Activated gamma-delta T cell treated with Interleukin-2 at 50 U/mL for 16 hours (primary cell): ENCODE measurements around the gene KRT81.

Experiments
- DNase-seq: peaks from one replicate; pipeline ENCODE4 v3.0.0-alpha.2; 2020

KRT81 gene

DNA sequence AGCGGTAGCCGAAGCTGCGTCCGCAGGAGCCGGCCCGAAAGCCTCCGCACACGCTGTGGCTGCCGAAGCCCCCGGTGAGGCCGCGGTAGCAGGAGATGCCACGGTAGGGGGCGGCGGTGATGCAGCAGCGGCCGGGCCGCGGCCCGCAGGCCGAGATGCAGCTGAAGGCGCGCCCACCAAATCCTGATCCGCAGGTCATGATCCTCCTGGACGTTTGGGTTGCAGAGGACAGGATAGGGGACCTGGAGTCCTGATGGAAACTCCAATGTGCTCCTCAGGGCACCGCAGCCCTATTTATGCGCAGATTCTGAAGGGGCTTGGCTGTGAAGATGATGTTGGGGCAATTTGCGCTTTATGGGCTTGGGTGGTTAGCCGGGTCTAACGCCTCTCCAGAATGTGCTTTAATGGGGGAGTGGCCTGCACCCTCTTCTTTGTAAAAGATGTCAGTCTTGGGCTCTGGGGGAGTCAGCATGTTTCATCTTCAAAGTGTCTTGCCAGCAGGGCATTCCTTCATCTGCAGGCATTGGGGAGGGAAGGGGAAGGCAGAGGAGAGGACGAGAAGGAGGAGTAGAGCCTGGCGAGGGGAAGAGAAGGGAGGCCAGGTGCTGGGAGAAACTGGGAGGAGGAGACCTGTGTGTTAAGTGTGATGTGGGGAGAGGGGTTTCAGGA lies at the start of gene KRT81:
Gene KRT81, minus strand, starts transcription at position 268 of the 669 bp plus-strand sequence. Its CDS starts 69 bp downstream, at position 199.
- no peak for DNase-seq

DNA sequence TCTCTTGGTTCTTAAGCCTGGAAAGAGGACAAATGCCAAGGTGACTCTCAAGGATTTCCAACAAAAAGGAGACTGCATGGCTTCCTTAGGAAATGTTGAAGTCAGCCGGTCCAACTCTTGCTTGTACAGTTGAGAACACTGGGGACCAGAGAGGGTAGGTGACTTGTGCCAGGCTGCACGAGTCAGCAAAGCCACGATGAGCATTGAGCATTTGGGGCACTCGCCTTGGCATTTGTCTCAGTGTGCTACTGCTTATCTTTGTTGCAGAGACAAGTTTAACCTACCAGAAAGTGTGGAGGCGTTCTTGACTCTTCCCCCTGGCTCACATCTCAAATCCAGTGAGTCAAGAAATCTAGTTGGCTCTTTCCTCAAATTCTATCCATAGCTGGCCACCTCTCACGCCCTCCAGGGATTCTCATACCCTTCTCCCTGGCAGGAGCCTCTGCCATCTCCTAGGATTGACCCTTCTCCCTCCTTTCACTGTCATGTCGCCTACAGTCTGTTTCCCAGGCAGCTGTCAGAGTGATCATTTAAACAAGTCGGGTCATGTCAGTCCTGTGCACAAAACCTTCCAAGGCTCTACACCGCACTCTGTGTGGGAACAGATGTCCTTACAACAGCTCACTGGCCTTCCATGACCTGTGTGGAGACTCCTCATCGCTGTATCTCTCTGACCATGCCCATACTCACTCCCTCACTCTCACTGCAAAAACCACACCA lies 47.1 kb upstream of the KRT81 start:
- no peak for DNase-seq

DNA sequence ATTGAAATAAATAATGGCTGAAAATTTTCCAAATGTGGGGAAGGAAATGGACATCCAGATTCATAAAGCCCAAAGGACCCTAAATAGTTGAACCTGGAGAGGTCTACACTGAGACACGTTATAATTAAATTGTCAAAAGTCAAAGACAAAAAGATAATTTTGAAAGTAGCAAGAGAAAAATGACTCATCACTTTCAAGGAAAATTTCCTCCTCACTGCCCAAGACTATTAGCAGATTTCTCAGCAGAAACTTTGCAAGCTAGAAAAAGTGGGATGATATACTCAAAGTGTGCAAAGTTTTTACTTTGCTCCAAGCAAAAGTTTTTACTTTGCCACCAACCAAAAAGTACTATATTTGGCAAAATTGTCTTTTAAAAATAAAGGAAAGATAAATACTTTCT lies 45.7 kb upstream of the KRT81 start:
- no peak for DNase-seq

DNA sequence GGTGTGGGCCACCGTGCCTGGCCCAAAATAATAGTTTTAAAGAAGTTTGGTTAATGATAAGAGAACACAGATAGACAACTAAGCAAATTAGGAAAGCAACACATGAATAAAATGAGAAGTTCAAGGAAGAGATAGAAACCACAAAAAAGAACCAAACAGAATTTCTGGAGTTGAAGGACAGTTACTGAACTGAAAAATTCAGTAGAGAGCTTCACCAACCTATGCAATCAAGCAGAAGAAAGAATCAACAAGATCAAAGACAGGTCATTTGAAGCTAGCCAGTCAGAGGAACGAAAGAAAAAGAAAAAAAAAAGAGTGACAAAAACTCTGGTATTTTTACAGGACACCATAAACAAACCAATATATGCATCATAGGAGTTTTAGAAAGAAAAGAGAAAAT lies 45.3 kb upstream of the KRT81 start:
- no peak for DNase-seq

DNA sequence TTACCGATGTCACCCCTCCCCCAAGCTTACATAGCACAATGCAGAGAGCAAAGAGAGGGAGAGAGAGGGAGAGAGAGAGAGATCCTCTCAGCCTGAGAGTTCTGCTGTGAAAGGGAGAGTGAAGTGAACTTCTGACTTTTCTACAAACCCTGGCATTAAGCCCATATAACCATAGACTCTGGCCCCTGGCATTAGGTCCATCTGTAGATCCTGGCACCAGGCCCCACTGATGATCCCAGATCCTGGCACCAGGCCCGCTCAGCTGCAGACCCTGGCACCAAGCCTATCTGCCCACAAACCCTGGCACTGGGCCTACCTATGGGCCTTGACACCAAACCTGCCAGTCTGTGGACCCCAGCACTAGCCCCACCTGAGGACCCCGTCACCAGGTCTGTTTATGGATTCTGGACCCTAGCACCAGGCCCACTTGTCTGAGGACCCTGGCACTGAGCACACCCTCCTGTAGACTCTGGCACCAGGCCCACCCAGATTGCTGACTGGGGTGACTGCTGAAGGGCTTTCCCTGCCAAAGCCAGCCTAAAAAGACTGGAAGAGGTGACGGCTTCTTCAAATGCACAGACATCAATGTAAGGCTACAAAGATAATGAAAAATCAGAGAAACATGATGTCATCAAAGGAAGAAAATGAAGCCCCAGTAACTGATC lies 44.4 kb upstream of the KRT81 start:
- DNase-seq: no peak

DNA sequence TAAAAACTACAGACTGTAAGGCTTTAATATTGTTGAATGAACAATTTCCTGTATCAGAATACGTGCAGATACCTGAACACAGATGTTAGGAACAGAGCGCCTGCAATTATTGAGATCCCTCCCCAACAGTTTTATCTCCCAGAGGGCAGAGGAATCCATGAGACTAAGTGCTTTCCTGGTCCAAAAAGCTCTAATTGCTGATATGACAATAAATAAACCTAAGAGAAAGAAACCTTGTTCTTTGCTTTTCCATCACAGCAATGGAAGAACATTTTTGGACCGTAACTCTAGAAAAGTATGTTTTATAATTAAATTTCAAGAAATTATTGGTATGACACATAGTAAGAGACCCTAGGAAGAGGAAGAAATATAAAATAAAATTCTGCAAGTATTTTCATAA lies 42.9 kb upstream of the KRT81 start:
- no peak for DNase-seq

DNA sequence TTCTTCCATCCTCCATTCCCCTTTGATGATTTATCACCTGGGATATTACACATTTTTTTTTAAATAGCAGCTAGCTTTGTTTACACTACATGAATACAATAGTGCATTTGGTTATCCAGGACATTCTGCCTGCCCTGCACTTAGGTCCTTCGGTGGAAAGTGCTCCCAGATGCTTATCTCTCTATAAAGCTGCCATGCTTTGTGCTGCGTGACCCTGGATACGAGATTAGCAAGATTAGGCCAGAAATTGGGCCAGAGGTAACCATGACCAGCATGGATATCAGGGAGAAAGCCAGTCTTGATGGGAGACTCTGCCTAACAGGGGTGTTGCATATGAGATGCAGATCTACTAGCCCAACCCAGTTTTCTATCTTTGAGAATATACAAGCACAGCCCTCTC lies 42.0 kb upstream of the KRT81 start:
- DNase-seq: no peak

DNA sequence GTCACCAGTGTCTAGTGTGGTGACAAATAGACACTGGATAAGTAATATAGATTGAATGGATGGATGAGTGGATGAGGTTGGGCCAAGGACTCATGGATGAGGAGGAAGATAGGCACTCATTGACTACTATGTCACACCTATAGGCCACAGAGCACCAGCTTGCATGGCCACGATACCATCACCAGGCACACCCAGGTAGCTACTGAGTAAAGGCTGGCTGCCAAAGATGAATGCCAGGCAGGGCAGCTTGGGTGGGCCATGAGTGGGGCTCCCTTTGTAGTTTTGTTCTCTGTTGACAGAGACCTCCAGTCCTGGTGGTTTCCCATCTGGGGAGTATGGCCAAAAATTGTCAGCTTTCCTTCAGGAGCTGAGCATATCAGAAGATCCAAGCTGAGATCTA lies 41.0 kb upstream of the KRT81 start:
- no peak for DNase-seq

DNA sequence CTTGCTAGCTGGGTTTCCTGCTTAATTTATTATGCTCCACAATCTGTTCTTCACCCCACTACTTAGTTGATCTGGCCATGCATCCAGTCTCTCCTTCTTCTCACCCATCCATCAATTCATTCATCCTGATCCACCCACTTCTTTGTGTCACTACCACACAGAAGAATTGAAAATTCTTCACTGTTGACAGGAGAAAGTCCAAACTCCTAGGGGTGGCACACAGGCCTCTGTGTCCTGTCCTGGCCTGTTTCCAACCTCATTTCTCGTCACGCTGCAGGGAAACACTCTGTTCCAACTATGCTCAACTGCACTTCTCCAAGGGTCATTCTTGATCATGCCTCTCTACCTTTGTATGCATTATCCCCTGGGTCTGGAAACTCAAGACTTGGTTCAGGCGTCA lies 40.5 kb upstream of the KRT81 start:
- no peak for DNase-seq

DNA sequence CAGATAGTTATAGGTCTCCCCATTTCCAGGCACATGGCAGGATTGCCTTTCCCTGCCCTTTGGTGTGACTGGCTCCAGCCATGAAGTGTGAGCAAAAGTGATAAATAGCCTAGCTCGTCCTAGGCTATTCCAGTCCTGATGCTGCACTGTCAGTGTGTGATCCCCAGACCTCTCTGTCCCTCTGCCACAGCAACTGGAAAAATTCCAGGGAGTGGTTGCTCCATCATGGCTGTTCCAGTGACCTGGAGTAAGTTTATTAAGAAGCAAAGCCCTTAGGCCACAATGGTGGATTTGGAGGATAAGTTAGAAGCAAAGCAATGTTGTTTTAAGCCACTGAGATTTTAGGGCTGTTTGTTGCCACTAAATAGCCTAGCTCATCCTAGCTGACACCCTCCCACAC lies 39.7 kb upstream of the KRT81 start:
- no peak for DNase-seq

DNA sequence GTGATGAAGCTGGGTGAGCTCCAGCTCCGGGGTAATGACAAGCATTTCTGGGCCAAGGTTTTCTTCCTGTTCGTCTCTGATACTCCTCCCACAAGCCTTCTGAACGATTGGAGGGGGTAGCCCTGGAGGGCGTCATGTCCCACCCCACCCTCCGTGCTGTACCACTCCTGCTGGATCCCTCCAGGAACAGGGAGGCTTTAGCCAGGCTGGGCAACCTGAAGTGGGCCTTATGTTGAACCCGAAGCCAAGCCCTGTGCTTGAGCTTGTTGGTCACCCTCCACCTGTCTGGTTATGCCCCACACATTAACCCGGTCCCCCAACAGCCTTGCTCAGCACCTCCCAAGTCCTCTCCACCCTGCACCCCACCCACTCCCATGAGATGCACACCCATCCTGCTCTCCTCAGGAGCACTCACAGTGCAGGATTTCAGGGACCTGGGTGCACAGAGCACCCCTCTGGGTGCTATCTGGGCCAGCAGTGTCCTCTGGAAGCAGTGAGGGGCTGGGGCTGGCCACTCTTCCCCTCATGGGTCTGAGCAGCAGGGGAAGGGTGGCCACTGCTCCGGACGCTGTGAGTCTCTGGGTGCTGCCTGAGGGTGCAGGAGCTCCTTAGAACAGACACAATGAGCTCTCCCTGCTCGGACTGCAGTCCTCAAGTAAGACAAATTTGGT lies 36.6 kb upstream of the KRT81 start:
- no peak for DNase-seq

DNA sequence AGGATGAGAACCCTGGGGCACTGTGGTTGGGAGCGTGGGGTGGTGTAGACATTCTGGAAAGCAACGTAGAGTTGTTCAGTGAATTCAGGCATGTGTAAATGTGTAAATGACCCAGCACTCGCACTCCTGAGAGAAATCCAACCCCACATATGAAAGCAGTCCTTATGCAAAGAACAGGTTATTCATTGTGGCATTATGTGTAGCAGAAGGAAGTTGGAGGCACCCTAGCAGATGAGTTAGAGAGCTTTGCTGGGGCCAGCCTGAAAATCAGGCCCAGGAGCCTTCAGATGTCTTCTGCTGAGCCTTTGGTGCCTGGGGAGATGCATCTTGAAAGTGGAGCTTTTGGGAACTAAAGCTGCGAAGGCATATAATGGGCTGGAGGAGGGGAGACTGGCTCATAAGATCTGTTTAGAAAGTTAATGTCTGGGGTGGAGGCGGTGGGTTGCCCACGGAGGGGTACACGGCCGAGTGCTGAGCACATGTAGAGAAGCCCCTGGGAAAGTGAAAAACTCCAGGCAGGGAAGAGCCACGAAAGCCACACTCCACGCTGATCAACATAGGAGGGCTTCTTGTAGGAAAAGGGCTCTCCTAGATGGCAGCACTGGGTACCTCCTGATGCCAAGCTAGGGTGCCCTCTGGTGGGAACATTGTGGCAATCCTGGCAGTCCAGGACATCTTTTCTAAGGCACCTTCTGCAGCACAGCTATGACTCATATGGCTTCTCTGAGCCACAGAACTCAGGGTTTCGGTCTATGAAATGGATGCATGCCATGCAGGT lies 35.9 kb upstream of the KRT81 start:
- DNase-seq: peak; percentile 70

DNA sequence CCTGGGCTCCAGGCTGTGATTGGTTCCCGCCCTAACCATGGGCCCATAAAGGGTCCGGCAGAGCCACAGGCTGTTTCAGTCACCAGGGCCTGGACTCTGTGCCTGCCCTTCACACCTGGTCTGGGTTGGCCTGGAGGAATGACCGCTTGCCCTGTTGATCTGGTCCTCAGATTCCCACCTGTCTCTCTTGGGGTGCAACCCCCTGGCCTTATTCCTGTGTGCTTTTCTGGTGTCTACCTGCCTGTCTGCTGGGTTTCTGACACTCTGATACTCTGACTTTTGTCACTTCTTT lies 32.8 kb upstream of the KRT81 start:
- no peak for DNase-seq

DNA sequence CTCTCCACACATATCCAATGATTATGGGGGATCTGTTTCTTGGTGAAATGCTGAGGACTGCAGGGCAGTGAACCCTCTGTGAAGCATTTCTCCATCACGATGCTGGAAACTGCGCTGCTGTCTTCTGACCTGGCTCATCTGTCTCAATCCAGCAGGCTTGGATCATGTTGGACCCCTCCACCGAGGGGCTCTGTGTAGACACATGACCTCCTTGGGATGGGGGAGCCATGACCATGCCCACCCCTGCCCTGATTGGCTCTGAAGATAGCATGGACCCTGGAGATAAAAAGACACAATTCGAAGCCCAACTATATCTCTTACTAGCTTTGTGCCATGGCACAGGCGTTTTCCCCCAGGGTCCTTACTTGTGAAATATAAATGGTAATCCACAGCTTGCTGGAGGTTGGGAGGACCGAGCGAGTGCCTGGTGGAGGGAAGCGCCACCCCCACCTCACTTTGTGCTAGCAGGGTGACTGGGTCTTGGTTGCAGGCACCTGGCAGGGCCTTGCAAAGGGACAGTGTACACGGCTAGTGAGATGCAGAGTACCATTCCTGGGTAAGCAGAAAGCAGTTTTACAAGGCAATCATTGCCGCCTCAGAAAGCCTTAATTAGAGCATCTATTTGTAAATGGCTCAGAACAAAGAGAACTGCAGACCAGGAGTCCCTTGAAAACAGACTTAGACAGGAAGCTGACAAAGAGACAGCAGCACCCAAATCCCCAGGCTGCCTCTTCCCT lies 32.2 kb upstream of the KRT81 start:
- DNase-seq: no peak

DNA sequence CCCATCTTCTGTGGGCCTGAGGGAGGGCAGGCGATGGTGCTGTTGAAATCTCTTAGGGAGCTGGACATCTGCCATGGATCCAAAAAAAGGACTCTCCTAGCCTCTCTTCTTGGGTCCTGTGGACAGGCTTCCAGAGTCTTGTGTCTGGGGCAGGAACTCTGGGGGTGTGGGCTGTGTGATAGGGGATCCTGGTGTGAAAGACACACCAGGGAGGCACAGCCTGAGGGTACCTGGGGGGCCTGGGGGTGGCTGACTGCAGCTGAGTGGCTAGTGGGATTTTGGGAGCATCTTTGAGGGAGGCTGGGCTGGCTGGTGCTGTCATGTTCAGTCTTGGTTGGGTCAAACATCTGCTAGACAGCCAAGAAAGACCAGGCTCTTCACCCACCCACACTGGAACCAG lies 31.7 kb upstream of the KRT81 start:
- no peak for DNase-seq

DNA sequence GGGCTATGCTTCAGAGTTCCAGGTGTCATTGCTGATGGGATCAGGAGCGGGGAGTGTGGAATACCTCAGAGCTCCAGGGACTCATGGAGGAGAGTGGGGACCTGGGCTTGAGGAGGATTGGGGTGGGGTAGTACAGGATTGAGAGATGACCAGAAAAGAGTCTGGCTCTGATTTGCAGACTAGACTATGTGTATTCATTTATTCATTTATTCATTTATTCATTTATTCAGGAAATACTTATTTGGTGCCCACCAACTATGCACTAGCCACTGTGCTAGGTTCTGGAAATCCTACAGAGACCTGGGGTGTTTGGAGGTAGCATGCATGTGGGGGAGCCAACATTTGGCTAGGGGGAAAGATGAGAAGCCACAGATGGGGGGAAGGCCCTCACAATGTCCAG lies 30.7 kb upstream of the KRT81 start:
- DNase-seq: no peak

DNA sequence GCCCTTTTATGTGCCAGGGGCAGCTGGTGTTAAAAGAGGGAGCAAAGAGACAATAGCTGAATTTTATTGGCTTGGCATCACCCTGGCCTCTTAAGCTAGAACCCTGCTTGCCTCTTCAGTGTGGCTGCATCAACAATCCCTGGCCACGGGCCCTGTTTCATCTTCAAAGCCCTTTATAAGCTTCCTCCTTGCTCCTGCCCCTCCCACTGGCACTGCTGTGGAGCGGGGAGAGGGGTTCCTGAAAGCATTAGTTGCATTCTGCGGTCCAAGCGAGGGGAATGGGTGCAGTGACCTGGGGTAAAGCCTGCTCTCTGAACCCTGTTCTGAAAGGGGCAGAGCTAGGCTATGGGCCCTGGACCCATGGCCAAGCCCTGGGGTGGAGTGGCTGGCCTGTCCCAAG lies 30.1 kb upstream of the KRT81 start:
- DNase-seq: no peak

DNA sequence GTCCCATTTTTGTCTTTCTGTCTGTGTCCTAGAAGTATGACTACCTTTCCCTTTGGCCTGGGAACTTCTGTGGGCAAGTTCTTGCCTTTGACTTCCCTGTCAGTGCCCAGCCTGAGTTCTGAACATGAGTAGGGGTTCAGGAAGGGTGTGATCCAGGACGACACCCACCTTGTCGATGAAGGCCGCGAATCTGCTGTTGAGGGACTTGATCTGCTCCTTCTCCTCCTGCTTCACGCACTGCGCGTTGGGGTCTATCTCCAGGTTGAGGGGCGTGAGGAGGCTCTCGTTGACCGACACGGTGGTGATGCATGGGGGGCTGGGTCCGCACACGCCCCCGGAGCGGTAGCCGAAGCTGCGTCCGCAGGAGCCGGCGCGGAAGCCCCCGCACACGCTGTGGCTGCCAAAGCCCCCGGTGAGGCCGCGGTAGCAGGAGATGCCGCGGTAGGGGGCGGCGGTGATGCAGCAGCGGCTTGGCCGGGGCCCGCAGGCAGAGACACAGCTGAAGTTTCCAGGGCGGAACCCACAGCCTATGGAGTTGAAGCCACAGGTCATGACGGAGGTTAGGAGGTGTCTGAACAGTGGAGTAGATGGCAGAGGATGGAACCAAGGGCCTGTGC lies 29.6 kb upstream of the KRT81 start, which contains the start of gene KRT83:
Gene KRT83, minus strand, starts transcription at position 615 of the 617 bp plus-strand sequence. Its CDS starts 63 bp downstream, at position 552.
- DNase-seq: no peak

DNA sequence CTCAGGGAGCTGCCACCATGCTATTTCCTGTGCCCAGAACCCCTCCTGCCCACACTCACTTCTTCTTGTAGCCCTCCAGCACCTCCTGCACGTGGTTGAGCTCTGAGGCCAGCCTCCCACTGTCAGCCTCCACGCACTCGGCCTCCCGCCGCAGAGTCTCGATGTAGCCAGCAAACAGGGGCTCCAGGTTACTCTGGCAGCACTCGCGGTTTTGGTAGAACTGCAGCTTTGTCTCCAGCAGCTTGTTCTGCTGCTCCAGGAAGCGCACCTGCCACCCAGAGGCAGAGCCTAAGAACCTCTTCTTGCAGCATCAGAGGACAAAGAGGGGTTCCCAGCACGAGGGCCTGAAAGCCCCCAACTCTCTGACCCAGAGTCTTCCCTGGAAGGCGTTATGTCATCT lies 27.8 kb upstream of the KRT81 start:
- DNase-seq: no peak

DNA sequence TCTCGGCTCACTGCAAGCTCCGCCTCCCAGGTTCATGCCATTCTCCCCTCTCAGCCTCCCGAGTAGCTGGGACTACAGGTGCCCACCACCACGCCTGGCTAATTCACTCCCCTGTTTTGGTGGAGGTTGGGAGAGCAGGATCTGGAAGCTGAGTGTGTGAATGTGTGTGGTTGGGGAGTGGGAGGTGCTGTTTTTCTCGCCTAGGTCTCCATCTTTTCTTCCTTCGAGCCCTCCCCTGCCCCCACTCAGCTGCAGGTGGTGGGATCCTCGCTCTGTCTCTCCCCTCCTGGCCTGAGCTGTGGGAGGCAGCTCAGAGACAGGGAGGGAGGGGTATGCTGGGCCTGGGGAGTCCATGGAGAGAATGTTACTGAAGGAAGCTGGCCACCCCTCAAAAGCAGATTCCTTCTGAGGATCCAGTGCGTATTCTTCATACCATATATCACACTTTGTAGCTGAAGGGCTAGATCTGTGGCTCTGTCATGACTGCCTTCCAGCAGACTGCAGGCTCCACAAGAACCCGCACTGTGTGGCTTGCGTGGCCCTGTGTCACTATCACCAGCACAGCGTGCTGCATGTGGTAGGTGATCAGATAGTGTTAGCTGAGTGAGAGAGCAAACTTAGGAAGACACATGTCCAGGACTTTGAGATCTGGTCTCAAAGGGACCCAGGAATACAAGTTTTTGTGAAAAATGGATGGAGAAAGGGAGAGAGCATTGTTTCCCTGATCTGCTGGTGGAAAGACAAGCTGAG lies 27.1 kb upstream of the KRT81 start:
- no peak for DNase-seq

DNA sequence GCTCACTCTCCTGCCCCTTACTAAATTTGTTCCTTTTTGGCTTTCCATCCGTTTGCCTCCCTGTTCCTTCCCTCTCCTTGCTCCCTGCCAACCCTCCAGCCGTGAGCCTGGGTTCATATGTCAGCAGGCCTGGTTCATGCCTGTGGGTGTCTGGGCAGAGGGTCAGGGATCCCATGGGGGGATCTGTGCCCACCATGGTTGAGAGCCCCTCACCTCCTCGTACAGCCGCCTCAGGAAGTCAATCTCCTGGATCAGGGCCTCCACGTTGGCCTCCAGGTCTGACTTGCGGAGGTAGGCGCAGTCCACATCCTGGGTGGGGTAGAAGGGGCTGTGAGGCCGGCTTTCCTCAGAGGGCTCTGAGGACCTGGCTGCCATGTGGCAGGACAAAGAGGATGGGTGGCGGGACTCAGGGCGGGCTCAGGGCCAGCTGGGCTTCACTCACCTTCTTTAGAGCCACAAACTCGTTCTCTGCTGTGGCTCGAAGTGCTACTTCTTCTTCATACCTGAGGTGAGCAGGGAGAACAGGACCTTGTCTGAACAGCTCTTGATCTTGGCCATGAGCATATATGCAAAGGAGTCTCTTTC lies 26.2 kb upstream of the KRT81 start:
- no peak for DNase-seq
